Measurements from ENCODE around the gene ZNF430.

ZNF430 gene

GRCh38 chr19:21094347-21095025 is 74.0 kb downstream of the ZNF430 start:
- no peak for TF ChIP-seq Cebpa-rat (IDR thresholded peaks at IDR 0.05)
- Histone ChIP-seq H3K36me3 (peaks cover 18 to 77% (median 54%) of the 10 kb centered on the region in 11 experiments; a peak in 21 of 22 replicates), H3K4me2 (no peak overlapping the region), H3K9me3 (replicated peaks in 1 of 11) (peaks cover 0 to 6% (median 0%) of the 10 kb centered on the region in 11 experiments; a peak in 2 of 22 replicates), H3K4me3 (no peak overlapping the region), H3K27ac (no peak overlapping the region), H3K4me1 (no peaks in the 10 kb centered on the region), H3K27me3 (no peaks in the 10 kb centered on the region), H4K20me1 (no peaks in the 10 kb centered on the region; a peak in 1 of 22 replicates), H3K9ac (no peak overlapping the region)

GRCh38 chr19:21098291-21098690 is 77.8 kb downstream of the ZNF430 start:
- no peak overlapping the region for H3K27ac ChIP-seq
- H3K4me2 ChIP-seq = no peak overlapping the region
- no peaks in the 10 kb centered on the region for H3K4me1 ChIP-seq
- no peak overlapping the region for H3K9ac ChIP-seq
- H3K27me3 ChIP-seq = no peaks in the 10 kb centered on the region
- no peak overlapping the region for H3K4me3 ChIP-seq
- peaks cover 0 to 6% (median 0%) of the 10 kb centered on the region in 11 experiments; a peak in 2 of 22 replicates for H3K9me3 ChIP-seq (replicated peaks in 1 of 11)
- H3K36me3 ChIP-seq = peaks cover 23 to 83% (median 62%) of the 10 kb centered on the region in 11 experiments
- H4K20me1 ChIP-seq = no peaks in the 10 kb centered on the region; a peak in 1 of 22 replicates
- TF ChIP-seq Cebpa-rat (IDR thresholded peaks at IDR 0.05) = no peak

GRCh38 chr19:21101521-21102242 is 81.2 kb downstream of the ZNF430 start:
- peaks cover 53 to 86% (median 72%) of the 10 kb centered on the region in 11 experiments for H3K36me3 ChIP-seq
- H3K9me3 ChIP-seq (replicated peaks in 1 of 11) = peaks cover 11 to 22% (median 17%) of the 10 kb centered on the region in 11 experiments; a peak in 19 of 22 replicates
- H3K4me2 ChIP-seq = no peak overlapping the region
- no peaks in the 10 kb centered on the region for H3K27me3 ChIP-seq
- no peaks in the 10 kb centered on the region for H3K4me1 ChIP-seq
- no peak overlapping the region for H3K4me3 ChIP-seq
- H3K27ac ChIP-seq = no peak overlapping the region
- H4K20me1 ChIP-seq = no peaks in the 10 kb centered on the region
- H3K9ac ChIP-seq = no peak overlapping the region
- TF ChIP-seq Cebpa-rat (IDR thresholded peaks at IDR 0.05) = no peak

- Histone ChIP-seq H3K4me2 (no peak overlapping the region), H4K20me1 (no peaks in the 10 kb centered on the region), H3K36me3 (peaks cover 65 to 99% (median 87%) of the 10 kb centered on the region in 11 experiments), H3K4me1 (no peaks in the 10 kb centered on the region), H3K27ac (no peak overlapping the region), H3K4me3 (no peak overlapping the region), H3K9me3 (replicated peaks in 1 of 11) (peaks cover 50 to 84% (median 64%) of the 10 kb centered on the region in 11 experiments), H3K27me3 (no peaks in the 10 kb centered on the region), H3K9ac (no peak overlapping the region)
- no peak for TF ChIP-seq Cebpa-rat (IDR thresholded peaks at IDR 0.05)
These were observed 88.7 kb downstream of the ZNF430 start for GRCh38 chr19:21109116-21109515.

All from BLaER1 treated with 17β-estradiol and CSF1 and Interleukin-3, amounts not matched to agents 10 nM and 100 nM (cell line).